HG03103 (cell line): ENCODE results near the gene RAPGEF2.

Experiments used
- ATAC-seq: cut with Tn5 transposase; IDR thresholded peaks from one replicate; pipeline ENCODE4 v1.9.1; 2021; ENCODE audit warnings: low read depth; ENCODE audit not compliant: unreplicated experiment

RAPGEF2 gene

DNA sequence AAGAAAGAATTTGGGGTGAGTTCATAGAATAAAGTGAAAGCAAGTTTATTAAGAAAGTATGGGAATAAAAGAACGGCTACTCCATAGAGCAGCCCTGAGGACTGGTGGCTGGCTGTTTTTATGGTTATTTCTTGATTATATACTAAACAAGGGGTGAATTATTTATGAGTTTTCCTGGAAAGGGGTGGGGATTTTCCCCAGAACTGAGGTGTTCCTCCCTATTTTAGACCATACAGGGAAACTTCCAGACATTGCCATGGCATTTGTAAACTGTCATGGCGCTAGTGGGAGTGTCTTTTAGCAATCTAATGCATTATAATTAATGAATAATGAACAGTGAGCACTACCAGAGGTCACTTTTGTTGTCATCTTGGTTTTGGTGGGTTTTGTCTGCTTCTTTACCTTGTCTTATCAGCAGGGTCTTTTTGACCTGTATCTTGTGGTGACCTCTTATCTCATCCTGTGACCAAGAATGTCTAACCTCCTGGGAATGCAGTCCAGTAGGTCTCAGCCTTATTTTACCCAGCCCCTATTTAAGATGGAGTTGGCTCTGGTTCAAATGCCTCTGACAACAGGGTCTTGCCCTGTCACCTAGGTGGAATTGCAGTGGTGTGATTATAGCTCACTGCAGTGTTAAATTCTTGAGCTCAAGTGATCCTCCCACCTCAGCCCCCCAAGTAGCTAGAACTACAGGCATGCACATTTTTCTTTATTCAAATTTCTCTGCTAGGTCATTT lies 27.1 kb downstream of the RAPGEF2 start:
- no peak for ATAC-seq

DNA sequence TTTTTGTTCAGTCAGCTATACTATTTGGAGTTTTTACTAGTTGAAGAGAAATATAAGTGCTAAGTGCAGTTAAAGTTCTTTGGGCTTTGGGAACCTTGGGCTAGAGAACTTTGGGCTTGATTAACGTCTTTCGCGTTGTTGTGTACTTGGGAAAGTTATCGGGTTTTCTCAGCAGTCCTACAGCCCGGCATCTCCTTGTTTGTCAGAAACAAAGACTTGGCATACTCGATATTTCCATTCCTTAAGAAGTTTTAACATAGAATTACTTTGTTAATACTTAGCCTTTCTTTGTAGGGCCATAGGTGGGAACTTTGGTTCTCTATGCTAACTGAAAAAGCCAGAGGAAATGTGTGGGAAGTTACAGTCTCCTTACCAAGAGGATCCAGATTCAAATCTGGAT lies 28.7 kb downstream of the RAPGEF2 start:
- ATAC-seq, result no peak

DNA sequence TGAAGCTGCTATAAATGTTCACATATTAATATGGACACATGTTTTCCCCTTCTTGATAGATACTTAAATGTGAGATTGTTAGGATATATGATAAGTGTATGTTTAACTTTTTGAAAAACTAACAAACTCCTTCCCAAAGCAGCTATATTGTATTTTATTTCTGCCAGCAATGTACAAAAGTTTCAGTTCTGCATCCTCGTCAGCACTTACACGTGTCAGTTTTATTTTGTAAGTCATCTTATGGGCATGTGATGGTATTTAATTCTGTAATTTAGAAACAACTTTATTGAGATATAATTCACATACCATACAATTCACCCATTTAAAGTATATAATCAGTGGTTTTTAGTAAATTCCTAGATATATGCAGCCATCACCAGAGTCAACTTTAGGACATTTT lies 31.6 kb downstream of the RAPGEF2 start:
- ATAC-seq, result no peak

DNA sequence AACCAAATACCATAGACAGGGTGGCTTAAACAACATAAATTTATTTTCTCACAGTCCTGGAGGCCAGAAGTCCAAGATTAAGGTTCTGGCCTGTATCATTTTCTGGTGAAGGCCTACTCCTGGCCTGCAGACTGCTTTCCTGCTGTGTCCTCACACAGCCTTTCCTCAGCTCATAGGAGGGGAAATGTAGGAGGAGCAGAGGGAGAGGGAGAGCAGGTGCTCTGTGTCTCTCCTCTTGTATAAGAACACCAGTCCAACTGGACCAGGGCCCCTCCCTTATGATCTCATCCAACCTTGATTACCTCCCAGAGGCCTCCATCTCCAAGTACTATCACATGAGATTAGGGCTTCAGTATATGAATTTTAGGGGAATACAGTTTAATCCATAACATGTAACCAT lies 34.3 kb downstream of the RAPGEF2 start:
- ATAC-seq, result no peak

DNA sequence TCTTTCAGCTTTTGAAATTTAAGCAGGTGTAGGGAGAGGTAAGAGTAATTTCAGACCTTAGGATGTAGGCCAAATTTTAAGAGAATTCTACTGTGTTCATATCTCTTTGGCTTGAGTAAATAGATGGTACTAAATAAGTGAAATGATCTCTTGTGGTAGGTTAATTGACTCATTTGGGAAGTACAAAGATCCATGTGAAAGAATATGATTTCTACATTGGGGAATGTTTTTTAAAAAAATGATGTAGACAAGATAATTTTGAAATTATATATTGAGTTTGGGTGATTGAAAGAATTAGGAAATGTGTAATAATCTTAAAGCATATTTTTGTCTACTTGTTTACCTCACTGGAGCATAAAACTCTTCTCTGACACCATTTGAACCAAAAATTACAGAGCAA lies 35.6 kb downstream of the RAPGEF2 start:
- no peak for ATAC-seq

DNA sequence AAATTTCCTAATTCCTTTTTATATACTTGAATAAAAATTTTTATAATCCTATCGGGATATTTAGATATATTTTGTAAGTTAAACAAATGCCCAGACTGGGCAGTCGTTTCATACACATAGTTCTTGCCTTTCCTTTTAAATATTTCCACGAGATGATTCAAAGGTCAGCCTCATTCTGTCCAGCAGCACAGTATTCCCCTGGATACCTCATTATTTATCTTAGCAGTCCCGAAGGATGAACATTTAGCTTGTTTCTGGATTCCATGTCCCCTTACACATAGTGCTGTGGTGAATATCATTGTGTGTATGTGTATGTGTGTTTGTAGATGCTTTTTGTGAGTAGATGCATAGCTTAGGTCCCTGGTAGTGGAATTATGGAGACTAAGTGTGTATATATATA lies 38.3 kb downstream of the RAPGEF2 start:
- ATAC-seq, result no peak

DNA sequence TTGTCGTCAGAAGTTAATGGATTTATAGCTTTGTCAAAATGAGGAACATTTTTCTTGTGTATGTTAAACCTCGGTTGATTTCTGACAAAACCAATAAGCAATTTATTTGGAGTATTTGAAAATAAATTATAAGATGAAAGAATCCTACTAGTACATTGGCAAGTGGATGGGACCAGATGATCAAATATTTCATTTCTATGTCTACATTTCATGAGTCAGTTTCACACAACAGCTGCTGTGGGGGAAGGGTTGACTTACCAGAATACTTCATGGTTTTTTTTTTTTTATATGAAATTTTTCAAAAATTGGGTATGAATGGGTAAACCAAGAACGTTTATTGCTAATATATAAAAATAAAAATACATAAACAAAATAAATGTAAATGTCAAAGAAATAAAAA lies 39.4 kb downstream of the RAPGEF2 start:
- no peak for ATAC-seq

DNA sequence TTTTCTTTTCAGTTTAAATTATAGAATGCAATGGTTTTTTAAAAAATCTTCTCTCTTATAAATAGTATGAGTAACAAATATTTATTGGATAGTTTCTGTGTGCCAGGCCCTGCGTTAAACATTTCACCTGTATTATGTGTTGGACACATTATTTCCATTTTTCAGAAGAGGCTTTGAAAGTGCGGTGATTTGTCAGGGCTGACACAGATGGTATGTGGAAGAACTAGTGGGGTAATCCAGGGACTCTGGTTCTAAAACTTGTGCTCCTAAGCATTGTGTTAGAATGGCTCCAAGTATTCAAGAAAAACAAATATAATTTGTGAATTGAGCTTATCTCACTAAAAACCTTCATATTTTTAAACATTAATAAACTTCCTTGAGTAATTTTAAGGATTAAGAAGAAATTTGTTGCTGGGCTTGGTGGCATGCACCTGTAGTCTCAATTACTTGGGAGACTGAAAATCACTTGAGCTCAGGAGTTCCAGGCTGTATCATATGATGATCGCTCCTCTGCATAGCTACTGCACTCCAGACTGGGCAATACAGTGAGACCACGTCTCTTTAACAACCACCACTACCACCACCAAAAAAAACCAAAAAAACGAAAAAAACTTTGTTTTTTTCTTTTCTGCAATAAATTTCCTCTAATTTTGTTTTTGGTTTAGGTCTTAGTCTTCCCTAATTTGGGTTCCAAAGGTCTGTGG lies 40.0 kb downstream of the RAPGEF2 start:
- no peak for ATAC-seq

DNA sequence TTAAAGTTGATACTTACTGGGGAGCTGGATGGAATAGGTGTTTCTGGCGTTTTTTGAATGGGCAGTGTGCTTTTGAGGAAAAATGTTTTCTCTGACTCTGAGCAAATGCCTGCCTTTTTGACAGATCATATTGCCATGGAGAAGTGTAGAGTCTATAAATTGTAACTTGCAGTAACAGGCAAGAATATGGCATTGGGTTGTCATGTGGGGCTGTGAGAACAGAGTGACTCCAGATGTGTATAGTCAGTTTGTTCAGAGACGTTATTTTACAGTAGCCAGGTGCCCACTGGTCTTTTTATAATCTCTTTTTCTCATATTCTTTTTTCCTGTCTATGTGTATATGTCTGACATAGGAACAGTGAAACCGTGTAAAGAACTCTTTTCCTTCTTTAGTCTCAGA lies 40.8 kb downstream of the RAPGEF2 start:
- ATAC-seq, result no peak

DNA sequence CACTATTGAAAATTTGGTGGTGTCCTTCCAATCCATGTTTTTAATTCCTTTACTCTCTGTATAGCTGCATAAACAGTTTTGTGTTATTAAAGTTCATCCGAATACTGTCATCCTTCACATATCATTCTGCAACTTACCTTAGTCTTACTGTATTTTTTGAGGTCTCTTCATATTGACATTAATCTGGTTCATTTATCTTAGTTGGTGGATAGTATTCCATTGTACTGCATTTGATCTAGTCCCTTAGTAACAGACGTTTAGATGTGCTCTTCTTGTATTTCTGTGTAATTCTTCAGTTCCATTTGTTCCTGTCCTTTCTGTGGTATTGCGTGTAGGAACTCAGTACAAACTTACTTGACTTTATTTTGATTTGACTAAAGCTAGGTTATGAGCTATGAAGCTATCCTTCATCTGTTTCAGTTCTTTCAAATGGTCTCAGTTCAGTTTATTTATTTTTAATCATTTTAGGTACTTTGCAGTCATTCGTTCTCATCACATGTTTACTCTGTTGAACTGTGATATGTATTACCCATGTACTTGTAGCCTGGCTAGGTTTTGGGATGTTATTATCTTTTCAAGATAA lies 41.3 kb downstream of the RAPGEF2 start:
- no peak for ATAC-seq

DNA sequence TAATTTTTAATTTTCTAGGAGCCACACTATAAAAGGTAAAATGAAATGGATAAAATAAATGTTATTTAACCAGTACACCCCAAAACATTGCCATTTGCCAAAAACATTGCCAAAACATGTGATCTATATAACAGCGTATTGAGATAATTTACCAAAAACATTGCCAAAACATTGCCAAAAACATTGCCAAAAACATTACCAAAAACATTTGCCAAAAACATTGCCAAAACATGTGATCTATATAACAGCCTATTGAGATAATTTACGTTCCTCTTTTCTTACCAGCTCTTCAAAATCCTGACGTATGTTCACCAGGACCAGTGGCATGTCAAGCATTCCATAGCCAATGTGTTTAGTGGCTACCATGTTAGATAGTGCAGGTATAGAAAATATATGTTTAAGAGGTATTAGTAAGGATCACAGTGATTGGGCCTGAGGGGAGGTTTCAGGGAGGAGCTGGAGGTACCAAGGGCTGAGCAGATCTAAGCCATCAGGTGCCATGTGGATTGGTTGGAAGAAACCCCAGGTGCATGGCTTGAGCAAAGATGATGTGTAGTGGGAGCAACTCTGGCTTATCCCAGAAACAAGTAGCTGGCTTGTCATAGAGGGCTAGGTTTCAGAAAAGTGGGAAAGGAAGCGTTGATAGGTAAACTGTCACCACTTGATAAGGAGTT lies 42.6 kb downstream of the RAPGEF2 start:
- no peak for ATAC-seq

DNA sequence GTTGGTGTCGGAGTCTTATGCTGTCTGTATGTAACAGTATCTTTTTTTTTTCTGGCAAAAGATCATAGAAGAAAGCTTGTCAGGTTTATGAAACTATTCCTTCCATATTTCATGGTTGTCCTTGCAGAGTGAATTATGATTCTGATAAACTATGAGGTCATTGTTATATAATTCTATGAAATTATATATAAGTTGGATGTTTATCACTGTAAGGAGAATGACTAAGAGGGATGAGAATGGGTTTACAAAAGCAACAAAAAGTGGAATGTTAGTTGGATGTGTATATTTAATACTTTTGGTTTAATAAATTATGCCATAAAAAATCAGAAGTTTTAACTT lies 43.1 kb downstream of the RAPGEF2 start:
- ATAC-seq, result no peak

DNA sequence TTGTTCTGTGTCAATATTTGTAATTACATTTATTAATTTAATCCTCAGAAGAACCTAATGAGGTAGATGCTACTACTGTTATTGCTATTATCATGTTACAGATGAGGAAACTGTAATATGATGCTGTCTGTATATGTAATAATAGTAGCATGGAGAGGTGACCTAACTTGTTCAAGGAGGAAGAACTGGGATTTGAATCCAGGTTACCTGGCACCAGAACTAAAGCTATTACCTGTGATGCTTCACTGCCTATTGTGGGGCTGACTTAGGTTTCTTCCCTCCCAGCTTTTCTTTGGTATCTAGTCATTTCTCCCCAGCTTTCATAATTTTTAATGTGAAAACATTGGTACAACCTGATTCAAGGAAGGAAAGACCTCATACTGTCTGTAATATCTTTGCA lies 43.6 kb downstream of the RAPGEF2 start:
- no peak for ATAC-seq

DNA sequence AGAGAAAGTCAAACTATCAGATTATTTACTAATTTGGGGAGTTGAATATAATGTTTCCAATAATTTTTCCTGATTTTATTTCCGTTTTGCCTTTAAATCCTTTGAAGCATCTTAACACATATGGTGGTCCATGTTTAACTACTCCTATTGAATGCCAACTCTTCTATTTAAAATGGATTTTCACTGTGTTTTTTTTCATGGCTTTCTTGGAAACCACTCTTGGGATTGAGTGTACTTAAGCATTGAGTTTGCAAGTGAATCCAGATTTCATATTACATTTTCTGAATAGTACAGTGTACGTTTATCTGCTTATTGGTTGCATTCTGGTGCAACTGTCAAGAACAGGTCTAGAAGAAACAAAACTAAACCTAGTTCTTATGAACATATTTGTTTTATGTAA lies 45.6 kb downstream of the RAPGEF2 start:
- no peak for ATAC-seq

DNA sequence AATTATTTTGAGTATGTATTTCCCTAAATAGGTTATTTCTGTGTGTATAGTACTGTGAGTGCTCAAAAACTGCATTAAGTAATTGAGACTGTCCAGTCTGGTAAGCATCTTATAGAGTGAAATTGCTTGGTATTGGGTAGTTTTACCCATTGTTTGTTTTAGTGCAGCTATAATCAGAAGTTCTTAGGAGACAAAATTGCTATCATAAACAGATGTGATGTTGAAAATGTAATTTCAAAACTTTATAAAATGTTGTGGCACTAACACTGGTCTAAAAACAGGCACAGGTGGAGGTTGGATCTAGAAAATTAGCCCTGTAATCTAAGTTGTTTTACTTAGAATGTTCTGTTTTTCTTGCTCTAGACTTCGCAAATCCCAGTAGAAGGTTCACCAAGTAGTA lies 46.8 kb downstream of the RAPGEF2 start:
- ATAC-seq, result no peak

DNA sequence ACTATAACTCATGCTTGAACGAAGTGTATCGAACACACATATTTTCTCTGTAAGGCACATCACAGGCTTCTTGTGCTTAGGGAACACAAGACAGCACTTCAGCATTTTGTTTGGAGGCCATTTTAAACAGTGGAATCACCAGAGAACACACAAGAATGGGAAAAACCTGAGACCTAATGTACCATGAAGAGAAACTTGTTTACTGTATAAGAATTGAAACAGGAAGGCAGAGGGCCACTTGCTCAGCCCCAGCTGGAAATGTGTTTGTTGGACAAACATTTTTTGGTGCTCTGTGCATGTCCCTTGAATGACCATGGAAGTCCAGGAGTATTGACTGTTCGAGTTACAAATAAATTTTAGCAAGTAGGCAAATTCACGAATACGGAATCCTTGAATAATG lies 47.5 kb downstream of the RAPGEF2 start:
- no peak for ATAC-seq

DNA sequence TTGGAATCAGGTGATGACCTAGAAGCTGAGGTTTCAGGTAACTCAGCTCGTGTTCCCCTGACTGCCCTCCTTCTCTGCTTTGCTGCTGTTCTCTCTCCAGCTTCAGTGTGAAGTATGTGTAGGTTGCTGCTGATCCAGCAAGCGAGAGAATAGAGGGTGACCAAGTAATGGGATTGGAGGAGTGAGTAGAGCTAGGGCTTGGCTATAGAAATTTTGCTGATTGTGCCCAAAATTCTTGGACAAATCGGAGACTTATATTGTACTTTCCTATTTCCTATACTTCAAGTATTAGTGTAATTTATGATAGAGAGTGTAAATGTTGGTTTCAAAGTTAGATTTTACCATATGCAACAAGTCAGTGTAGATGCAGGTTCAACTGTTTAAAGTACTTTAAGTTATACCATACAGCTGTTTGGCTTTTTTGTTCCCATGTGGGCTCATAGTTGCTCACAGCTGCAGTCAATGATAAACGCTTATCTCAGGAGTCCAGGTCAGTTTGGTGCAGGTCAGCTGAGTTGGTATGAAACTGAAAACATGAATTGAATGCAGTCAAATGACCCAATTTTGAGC lies 48.0 kb downstream of the RAPGEF2 start:
- ATAC-seq, result no peak

DNA sequence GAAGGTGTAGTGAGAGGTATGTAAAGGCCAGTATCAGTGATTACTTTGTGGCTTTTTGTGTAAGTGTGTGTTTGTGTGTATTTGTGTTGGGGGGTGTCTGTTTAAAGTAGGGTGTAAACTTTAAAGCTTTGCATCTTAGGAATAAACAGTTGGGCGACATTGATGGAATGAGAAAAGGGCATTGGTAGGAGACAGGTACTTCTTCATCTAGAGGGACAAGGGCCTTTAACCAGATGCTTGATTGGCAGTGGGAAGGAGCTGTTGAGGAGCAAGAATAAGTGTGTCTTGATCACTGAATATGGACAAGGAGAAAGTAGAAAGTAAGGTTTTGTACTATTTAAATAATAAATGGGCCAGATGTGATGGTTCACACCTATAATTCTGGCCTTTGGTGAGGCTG lies 48.8 kb downstream of the RAPGEF2 start:
- no peak for ATAC-seq

DNA sequence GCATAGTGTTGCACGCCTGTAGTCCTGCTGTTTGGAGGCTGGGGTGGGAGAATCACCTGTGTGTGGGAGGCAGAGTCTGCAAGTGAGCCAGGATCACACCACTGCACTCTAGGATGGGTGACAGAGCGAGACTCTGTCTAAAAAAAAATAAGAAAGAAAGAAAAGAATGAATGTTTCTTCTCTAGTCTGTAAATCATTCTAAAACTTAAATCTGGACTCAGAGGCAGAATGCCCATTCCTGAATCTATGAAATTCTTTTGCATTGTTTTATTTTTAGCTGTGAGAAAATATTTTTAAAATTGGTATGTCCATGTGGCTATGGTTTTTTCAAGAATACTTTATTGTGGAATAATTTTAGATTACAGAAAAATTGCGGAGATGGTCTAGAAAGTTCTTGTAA lies 49.3 kb downstream of the RAPGEF2 start:
- no peak for ATAC-seq

DNA sequence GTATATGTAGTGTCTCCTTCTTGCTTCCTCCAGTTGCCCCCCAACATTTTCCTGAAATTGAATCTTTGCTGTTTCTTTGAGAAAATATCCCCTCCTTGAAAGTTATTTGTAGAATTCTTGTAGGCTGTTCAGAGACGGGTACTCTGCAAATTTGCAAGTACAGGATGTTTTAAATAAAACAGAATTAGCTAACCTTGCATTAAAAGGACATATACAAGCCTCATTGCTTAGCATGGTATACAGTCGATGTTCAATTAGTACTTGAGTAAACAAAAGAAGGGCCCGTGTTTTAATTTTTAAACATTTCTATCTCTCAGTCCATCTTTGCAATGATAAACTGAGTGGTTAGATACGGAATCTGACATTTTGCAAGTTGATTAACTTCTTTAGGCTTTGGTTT lies 50.8 kb downstream of the RAPGEF2 start:
- no peak for ATAC-seq

DNA sequence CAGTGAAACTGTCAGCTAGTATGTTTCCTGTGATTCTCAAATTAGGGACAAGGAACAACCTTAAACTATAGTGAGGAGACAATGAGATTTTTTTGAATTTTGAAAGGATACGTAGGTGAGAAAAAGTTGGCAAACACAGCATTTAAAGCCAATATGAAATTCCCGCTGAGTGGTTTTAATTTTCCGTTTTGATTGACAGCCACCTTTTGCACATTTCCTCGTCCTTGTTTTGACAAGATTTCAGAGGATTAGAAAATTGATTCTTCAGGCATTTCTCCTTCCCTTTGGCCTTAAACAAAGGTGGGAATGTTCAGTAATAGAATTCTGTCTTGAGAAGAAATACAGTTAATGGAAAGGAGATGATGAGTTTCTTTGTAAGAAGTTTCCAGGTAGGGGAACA lies 52.2 kb downstream of the RAPGEF2 start:
- no peak for ATAC-seq
